HL-60 (cell line): ENCODE results near the gene TM4SF18.

Source experiments
- DNase-seq, 2 experiments: peaks; one replicate each; pipeline ENCODE4 v3.0.0-alpha.2; 2010 to 2020; ENCODE audit warnings: low read depth in 1 of 2, low spot score in 1 of 2
- H3K27ac ChIP-seq: fragments of 250-450 bp; sonication (Bioruptor Pico); replicated peaks from 2 replicates; pipeline ENCODE4 v1.5.1; 2020; ENCODE audit warnings: mild to moderate bottlenecking, moderate library complexity
- H3K27me3 ChIP-seq: fragments of 250-450 bp; sonication (Bioruptor Pico); 2 replicates; pipeline ENCODE4 v1.5.1; 2021; ENCODE audit warnings: mild to moderate bottlenecking, moderate library complexity; ENCODE audit not compliant: insufficient read depth, poor library complexity, severe bottlenecking
- H3K4me3 ChIP-seq: replicated peaks from 2 replicates; pipeline ENCODE4 v1.5.1; 2011; ENCODE audit warnings: mild to moderate bottlenecking, control low read depth, low read length; ENCODE audit not compliant: insufficient read depth
- CTCF ChIP-seq: IDR thresholded peaks from one replicate; pipeline ENCODE4 v1.5.1; 2011; ENCODE audit warnings: low read length, control low read depth, inconsistent platforms; ENCODE audit not compliant: insufficient read depth
- GABPA ChIP-seq: IDR thresholded peaks from 2 replicates; pipeline ENCODE4 v1.6.1; 2012; ENCODE audit warnings: low read depth
- POLR2AphosphoS5 ChIP-seq: IDR thresholded peaks from 2 replicates; pipeline ENCODE4 v1.6.1; 2012; ENCODE audit warnings: low read depth
- REST ChIP-seq: IDR thresholded peaks from 2 replicates; pipeline ENCODE4 v1.6.1; 2012; ENCODE audit warnings: low read depth; ENCODE audit not compliant: insufficient replicate concordance
- SPI1 ChIP-seq: IDR thresholded peaks from 2 replicates; pipeline ENCODE4 v1.6.1; 2012; ENCODE audit warnings: low read depth, mild to moderate bottlenecking, borderline replicate concordance

TM4SF18 gene

GRCh38 chr3:149283401-149283800 is 50.0 kb downstream of the TM4SF18 start:
- Histone ChIP-seq H3K27me3 (no peaks in the 10 kb centered on the region), H3K27ac (no peak overlapping the region), H3K4me3 (no peak overlapping the region)
- no peak for DNase-seq
- TF ChIP-seq POLR2AphosphoS5 (no peak), SPI1 (no peak), GABPA (no peak), CTCF (no peak), REST (no peak)

GRCh38 chr3:149282836-149283235 is 50.6 kb downstream of the TM4SF18 start:
- DNase-seq, result no peak
- Histone ChIP-seq H3K27ac (no peak overlapping the region), H3K4me3 (no peak overlapping the region), H3K27me3 (no peaks in the 10 kb centered on the region)
- TF ChIP-seq POLR2AphosphoS5 (no peak), SPI1 (no peak), REST (no peak), GABPA (no peak), CTCF (no peak)

- DNase-seq, result no peak
- no peak overlapping the region for H3K4me3 ChIP-seq
- H3K27me3 ChIP-seq, result no peaks in the 10 kb centered on the region
- H3K27ac ChIP-seq, result no peak overlapping the region
- TF ChIP-seq SPI1 (no peak), GABPA (no peak), REST (no peak), CTCF (no peak), POLR2AphosphoS5 (no peak)
Measured at GRCh38 chr3:149282322-149282721, 51.1 kb downstream of the TM4SF18 start.
